Panc1 (cell line): ENCODE measurements around the gene SMYD2.

ENCODE experiments used
- POLR2AphosphoS5 ChIP-seq: IDR thresholded peaks from 2 replicates; pipeline ENCODE4 v1.6.1; 2012; ENCODE audit warnings: mild to moderate bottlenecking, low read depth, low read length, moderate library complexity
- SIN3A ChIP-seq: IDR thresholded peaks from 2 replicates; pipeline ENCODE4 v1.6.1; 2012; ENCODE audit warnings: low read depth, mild to moderate bottlenecking, low read length, moderate library complexity, borderline replicate concordance; ENCODE audit not compliant: insufficient read depth
- TCF7L2 ChIP-seq: IDR thresholded peaks from 2 replicates; pipeline ENCODE4 v1.6.1; 2011; ENCODE audit warnings: mild to moderate bottlenecking, low read depth, low read length, inconsistent platforms
- TF ChIP-seq, protein P1 (sequence below): fragments of 450-650 bp; IDR thresholded peaks from 2 replicates; pipeline ENCODE4 v1.5.1; 2017; ENCODE audit warnings: mild to moderate bottlenecking
- TF ChIP-seq, protein P2 (sequence below), 2 experiments: IDR thresholded peaks; 2 replicates each; pipeline ENCODE4 v1.6.1; 2011 to 2012; ENCODE audit warnings: low read depth in 2 of 2, control low read depth in 1 of 2, low read length in 1 of 2, mild to moderate bottlenecking in 1 of 2, moderate library complexity in 1 of 2; ENCODE audit not compliant: insufficient read depth in 1 of 2

GRCh38 chr1:214241060-214241459 is 39.9 kb upstream of the SMYD2 start:
- TF ChIP-seq, protein P1, sequence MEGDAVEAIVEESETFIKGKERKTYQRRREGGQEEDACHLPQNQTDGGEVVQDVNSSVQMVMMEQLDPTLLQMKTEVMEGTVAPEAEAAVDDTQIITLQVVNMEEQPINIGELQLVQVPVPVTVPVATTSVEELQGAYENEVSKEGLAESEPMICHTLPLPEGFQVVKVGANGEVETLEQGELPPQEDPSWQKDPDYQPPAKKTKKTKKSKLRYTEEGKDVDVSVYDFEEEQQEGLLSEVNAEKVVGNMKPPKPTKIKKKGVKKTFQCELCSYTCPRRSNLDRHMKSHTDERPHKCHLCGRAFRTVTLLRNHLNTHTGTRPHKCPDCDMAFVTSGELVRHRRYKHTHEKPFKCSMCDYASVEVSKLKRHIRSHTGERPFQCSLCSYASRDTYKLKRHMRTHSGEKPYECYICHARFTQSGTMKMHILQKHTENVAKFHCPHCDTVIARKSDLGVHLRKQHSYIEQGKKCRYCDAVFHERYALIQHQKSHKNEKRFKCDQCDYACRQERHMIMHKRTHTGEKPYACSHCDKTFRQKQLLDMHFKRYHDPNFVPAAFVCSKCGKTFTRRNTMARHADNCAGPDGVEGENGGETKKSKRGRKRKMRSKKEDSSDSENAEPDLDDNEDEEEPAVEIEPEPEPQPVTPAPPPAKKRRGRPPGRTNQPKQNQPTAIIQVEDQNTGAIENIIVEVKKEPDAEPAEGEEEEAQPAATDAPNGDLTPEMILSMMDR: no peak
- TF ChIP-seq SIN3A (no peak), POLR2AphosphoS5 (no peak), TCF7L2 (no peak)
- TF ChIP-seq, protein P2, sequence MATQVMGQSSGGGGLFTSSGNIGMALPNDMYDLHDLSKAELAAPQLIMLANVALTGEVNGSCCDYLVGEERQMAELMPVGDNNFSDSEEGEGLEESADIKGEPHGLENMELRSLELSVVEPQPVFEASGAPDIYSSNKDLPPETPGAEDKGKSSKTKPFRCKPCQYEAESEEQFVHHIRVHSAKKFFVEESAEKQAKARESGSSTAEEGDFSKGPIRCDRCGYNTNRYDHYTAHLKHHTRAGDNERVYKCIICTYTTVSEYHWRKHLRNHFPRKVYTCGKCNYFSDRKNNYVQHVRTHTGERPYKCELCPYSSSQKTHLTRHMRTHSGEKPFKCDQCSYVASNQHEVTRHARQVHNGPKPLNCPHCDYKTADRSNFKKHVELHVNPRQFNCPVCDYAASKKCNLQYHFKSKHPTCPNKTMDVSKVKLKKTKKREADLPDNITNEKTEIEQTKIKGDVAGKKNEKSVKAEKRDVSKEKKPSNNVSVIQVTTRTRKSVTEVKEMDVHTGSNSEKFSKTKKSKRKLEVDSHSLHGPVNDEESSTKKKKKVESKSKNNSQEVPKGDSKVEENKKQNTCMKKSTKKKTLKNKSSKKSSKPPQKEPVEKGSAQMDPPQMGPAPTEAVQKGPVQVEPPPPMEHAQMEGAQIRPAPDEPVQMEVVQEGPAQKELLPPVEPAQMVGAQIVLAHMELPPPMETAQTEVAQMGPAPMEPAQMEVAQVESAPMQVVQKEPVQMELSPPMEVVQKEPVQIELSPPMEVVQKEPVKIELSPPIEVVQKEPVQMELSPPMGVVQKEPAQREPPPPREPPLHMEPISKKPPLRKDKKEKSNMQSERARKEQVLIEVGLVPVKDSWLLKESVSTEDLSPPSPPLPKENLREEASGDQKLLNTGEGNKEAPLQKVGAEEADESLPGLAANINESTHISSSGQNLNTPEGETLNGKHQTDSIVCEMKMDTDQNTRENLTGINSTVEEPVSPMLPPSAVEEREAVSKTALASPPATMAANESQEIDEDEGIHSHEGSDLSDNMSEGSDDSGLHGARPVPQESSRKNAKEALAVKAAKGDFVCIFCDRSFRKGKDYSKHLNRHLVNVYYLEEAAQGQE (IDR thresholded peaks at IDR 0.05; ENCODE audit: insufficient read depth in 1 of 2, low read depth in 2 of 2, low read length in 1 of 2): no peak
